ENCODE results near the gene ABHD5.

DNA sequence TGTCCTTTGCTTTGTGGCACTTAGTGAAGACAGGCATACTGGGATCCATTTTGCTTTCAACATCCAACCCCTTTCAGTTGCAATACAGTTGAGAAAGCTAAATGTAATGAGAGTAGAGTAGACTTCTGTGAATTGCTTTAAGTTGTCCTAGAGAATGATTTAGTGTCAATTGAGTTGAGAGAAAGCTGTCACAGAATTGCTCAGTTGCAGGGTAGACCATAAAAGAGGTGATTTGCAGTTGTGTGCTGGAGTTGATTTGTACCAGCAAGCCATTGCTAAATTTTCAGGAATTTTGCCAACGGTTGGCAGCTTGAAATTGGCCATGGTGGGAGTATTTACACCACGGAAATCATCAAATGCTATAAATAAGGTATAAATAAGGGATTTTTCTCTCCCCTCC lies 2.2 kb downstream of the ABHD5 start:
- TF ChIP-seq EZH2 (optimal IDR thresholded peaks at IDR 0.05; ENCODE audit: low read depth, low read length) (no peak), EZH2phosphoT487 (IDR thresholded peaks at IDR 0.05; ENCODE audit: low read length) (no peak)
- TF ChIP-seq, protein P1, sequence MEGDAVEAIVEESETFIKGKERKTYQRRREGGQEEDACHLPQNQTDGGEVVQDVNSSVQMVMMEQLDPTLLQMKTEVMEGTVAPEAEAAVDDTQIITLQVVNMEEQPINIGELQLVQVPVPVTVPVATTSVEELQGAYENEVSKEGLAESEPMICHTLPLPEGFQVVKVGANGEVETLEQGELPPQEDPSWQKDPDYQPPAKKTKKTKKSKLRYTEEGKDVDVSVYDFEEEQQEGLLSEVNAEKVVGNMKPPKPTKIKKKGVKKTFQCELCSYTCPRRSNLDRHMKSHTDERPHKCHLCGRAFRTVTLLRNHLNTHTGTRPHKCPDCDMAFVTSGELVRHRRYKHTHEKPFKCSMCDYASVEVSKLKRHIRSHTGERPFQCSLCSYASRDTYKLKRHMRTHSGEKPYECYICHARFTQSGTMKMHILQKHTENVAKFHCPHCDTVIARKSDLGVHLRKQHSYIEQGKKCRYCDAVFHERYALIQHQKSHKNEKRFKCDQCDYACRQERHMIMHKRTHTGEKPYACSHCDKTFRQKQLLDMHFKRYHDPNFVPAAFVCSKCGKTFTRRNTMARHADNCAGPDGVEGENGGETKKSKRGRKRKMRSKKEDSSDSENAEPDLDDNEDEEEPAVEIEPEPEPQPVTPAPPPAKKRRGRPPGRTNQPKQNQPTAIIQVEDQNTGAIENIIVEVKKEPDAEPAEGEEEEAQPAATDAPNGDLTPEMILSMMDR (IDR thresholded peaks at IDR 0.05; ENCODE audit: low read length) = no peak

Data from MM.1S (cell line).